OCI-LY1 (cell line): ENCODE results near the gene TRIB2.

Source experiments
- H2AFZ ChIP-seq: fragments of 200-600 bp; sonication (generic), shearing (Covaris generic); 2 replicates; pipeline ENCODE4 v1.6.0; 2014; ENCODE audit warnings: antibody characterized with exemption, mild to moderate bottlenecking, low read length
- H3F3A ChIP-seq: fragments of 200-600 bp; sonication (generic), shearing (Covaris generic); 2 replicates; pipeline ENCODE4 v1.6.0; 2014; ENCODE audit warnings: mild to moderate bottlenecking, antibody characterized with exemption, low read length, moderate library complexity; ENCODE audit not compliant: insufficient read depth
- H3K27ac ChIP-seq: fragments of 200-600 bp; sonication (generic); 2 replicates; pipeline ENCODE4 v1.5.1; 2014; ENCODE audit warnings: low read length, mixed run types, mild to moderate bottlenecking, low read depth; ENCODE audit not compliant: poor library complexity, severe bottlenecking
- H3K27me3 ChIP-seq: fragments of 200-600 bp; sonication (generic); 2 replicates; pipeline ENCODE4 v1.6.0; 2014; ENCODE audit warnings: antibody characterized with exemption, mild to moderate bottlenecking, low read length, moderate library complexity; ENCODE audit not compliant: insufficient read depth
- H3K36me3 ChIP-seq: fragments of 200-600 bp; sonication (generic); 2 replicates; pipeline ENCODE4 v1.6.1; 2014; ENCODE audit warnings: mild to moderate bottlenecking, antibody characterized with exemption, low read length, moderate library complexity, mixed read lengths; ENCODE audit not compliant: insufficient read depth
- H3K4me1 ChIP-seq: fragments of 200-600 bp; sonication (generic); 2 replicates; pipeline ENCODE4 v1.5.1; 2014; ENCODE audit warnings: mild to moderate bottlenecking, low read length, moderate library complexity; ENCODE audit not compliant: insufficient read depth, severe bottlenecking
- H3K4me2 ChIP-seq: fragments of 200-600 bp; sonication (generic), shearing (Covaris generic); 2 replicates; pipeline ENCODE4 v1.6.1; 2014; ENCODE audit warnings: low read length
- H3K4me3 ChIP-seq: fragments of 200-600 bp; sonication (generic); 2 replicates; pipeline ENCODE4 v1.5.1; 2014; ENCODE audit warnings: low read length, low read depth, mild to moderate bottlenecking, mixed read lengths; ENCODE audit not compliant: poor library complexity, severe bottlenecking
- H3K79me2 ChIP-seq: fragments of 200-600 bp; shearing (Covaris generic); 2 replicates; pipeline ENCODE4 v1.6.1; 2016; ENCODE audit warnings: mixed run types, low read length, mixed read lengths; ENCODE audit not compliant: insufficient read depth
- H3K9ac ChIP-seq: fragments of 200-600 bp; sonication (generic), shearing (Covaris generic); 2 replicates; pipeline ENCODE4 v1.6.1; 2014; ENCODE audit warnings: mild to moderate bottlenecking, low read length, mixed read lengths
- H3K9me2 ChIP-seq: fragments of 200-600 bp; sonication (generic), shearing (Covaris generic); 2 replicates; pipeline ENCODE4 v1.6.1; 2014; ENCODE audit warnings: low read depth, mild to moderate bottlenecking, low read length, mixed read lengths
- H3K9me3 ChIP-seq: fragments of 200-600 bp; shearing (Covaris generic); 2 replicates; pipeline ENCODE4 v1.6.1; 2014; ENCODE audit warnings: low read length, mixed read lengths
- H4K20me1 ChIP-seq: fragments of 200-600 bp; sonication (generic), shearing (Covaris generic); 2 replicates; pipeline ENCODE4 v1.6.0; 2016; ENCODE audit warnings: mild to moderate bottlenecking, low read length; ENCODE audit not compliant: insufficient read depth
- EZH2 ChIP-seq: fragments of 200-600 bp; sonication (generic), shearing (Covaris generic); IDR thresholded peaks from 2 replicates; pipeline ENCODE4 v1.8.0; 2017; ENCODE audit warnings: borderline replicate concordance, mixed run types, mild to moderate bottlenecking, antibody characterized with exemption, low read length, moderate library complexity, mixed read lengths
- TF ChIP-seq, protein P1 (sequence below): fragments of 200-600 bp; sonication (generic), shearing (Covaris generic); IDR thresholded peaks from 2 replicates; pipeline ENCODE4 v1.5.1; 2017; ENCODE audit warnings: mild to moderate bottlenecking, antibody characterized with exemption, low read length, moderate library complexity, mixed read lengths

TRIB2 gene

DNA sequence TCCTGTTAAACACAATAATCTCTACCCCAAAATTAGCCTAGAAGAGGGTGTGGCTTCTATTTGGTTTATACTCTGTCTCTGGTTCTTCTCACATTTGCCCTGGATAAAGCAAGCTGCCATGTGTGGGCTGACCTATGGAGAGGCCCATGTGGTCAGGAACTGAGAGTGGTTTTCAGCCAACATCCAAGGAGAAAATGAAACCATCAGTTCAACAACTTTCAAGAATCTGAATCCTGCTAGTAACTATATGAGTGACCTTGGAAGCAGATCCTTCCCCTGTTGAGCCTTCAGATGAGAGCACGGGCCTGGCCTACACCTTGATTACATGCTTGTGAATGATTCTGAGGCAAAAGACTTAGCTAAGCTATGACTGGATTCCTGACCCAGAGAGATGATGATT lies 11.5 kb upstream of the TRIB2 start:
- H3K4me3 ChIP-seq = no peak overlapping the region
- no peak overlapping the region for H3K27ac ChIP-seq
- H4K20me1 ChIP-seq = no peaks in the 10 kb centered on the region
- H3K9me3 ChIP-seq = no peaks in the 10 kb centered on the region
- no peaks in the 10 kb centered on the region for H3K9me2 ChIP-seq
- H3K79me2 ChIP-seq = no peaks in the 10 kb centered on the region
- TF ChIP-seq, protein P1, sequence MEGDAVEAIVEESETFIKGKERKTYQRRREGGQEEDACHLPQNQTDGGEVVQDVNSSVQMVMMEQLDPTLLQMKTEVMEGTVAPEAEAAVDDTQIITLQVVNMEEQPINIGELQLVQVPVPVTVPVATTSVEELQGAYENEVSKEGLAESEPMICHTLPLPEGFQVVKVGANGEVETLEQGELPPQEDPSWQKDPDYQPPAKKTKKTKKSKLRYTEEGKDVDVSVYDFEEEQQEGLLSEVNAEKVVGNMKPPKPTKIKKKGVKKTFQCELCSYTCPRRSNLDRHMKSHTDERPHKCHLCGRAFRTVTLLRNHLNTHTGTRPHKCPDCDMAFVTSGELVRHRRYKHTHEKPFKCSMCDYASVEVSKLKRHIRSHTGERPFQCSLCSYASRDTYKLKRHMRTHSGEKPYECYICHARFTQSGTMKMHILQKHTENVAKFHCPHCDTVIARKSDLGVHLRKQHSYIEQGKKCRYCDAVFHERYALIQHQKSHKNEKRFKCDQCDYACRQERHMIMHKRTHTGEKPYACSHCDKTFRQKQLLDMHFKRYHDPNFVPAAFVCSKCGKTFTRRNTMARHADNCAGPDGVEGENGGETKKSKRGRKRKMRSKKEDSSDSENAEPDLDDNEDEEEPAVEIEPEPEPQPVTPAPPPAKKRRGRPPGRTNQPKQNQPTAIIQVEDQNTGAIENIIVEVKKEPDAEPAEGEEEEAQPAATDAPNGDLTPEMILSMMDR = no peak
- TF ChIP-seq EZH2 = no peak
- H3K36me3 ChIP-seq = no peaks in the 10 kb centered on the region
- no peak overlapping the region for H3K4me2 ChIP-seq
- no peak overlapping the region for H2AFZ ChIP-seq
- H3F3A ChIP-seq = no peaks in the 10 kb centered on the region
- no peaks in the 10 kb centered on the region for H3K27me3 ChIP-seq
- H3K4me1 ChIP-seq = peaks cover 18% of the 10 kb centered on the region
- no peak overlapping the region for H3K9ac ChIP-seq

DNA sequence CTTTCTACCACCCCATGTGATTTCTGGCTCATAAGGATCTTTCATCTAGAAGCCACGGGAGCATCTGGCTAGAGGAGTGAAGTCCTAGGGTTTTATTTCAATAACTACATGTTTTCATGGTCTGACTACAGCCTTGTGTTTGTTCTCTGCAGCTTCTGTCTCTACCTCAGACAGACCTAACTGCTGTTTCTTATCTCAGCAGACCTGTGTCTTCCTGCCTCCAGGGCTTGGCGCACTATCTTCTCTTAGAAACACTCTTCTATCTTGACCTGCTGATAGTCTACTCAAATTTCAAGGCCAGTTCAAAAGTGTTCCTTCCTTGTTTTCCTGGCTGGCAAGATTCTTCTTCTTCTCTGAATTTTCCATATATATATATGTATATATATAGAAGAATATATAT lies 11.0 kb upstream of the TRIB2 start:
- H3K27ac ChIP-seq = no peak overlapping the region
- H3K36me3 ChIP-seq = no peaks in the 10 kb centered on the region
- no peaks in the 10 kb centered on the region for H3K27me3 ChIP-seq
- H3K4me3 ChIP-seq = no peak overlapping the region
- H3K9me2 ChIP-seq = no peaks in the 10 kb centered on the region
- no peaks in the 10 kb centered on the region for H3K79me2 ChIP-seq
- peaks cover 23% of the 10 kb centered on the region for H3K4me1 ChIP-seq
- H3K4me2 ChIP-seq = no peak overlapping the region
- no peaks in the 10 kb centered on the region for H3K9me3 ChIP-seq
- H2AFZ ChIP-seq = no peak overlapping the region
- no peak overlapping the region for H3K9ac ChIP-seq
- TF ChIP-seq EZH2 = no peak
- TF ChIP-seq, protein P1 = no peak
- no peaks in the 10 kb centered on the region for H3F3A ChIP-seq
- H4K20me1 ChIP-seq = no peaks in the 10 kb centered on the region

DNA sequence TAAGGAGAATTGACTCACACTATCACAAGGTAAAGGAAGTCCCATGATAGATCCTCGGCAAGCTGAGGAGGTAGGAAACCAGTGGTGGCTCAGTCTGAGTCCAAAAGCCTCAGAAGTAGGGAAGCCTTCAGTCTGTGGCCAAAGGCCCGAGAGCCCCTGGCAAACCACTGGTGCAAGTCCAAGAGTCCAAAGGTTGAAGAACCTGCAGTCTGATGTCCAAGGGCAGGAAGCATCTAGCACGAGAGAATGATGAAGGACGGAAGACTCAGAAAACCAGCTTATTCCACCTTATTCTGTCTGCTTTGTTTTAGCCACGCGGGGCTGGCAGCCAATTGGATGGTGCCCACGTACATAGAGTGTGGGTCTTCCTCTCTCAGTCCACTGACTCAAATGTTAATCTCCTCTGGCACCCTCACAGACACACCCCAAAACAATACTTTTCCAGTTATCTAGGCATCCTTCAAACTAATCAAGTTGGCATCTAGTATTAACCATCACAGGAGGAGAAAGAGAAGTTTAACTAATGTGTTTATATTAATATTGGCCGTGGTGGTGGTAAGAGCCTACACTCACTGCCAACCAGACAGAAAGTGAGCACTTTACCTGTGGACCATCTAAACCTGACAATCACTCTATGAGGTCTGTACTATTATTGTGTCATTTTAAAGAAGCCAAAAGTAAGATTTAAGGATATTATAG lies 8.1 kb upstream of the TRIB2 start:
- no peaks in the 10 kb centered on the region for H3K27me3 ChIP-seq
- TF ChIP-seq EZH2 = no peak
- TF ChIP-seq, protein P1 = no peak
- no peaks in the 10 kb centered on the region for H3K36me3 ChIP-seq
- peaks cover 37% of the 10 kb centered on the region for H3K4me1 ChIP-seq
- H3K9me3 ChIP-seq = no peaks in the 10 kb centered on the region
- H3F3A ChIP-seq = no peaks in the 10 kb centered on the region
- H3K9me2 ChIP-seq = no peaks in the 10 kb centered on the region
- no peaks in the 10 kb centered on the region for H3K79me2 ChIP-seq
- peak overlapping the region; percentile 46 for H3K27ac ChIP-seq
- no peak overlapping the region for H3K4me3 ChIP-seq
- H3K9ac ChIP-seq = no peak overlapping the region
- H3K4me2 ChIP-seq = no peak overlapping the region
- no peak overlapping the region for H2AFZ ChIP-seq
- no peaks in the 10 kb centered on the region for H4K20me1 ChIP-seq
